Neural crest cell (in vitro differentiated cells): Measurements from ENCODE around the gene PRPF18. TPM values are rescaled to one million over a fixed set of nuclear protein-coding genes. Genes with fewer than 3 reads are reported as not detected.

Experiments used
- DNase-seq: peaks from one replicate; pipeline ENCODE4 v3.0.0; 2021; ENCODE audit warnings: low read depth, mixed read lengths, low spot score
- H3K27ac Mint-ChIP-seq: one replicate; pipeline ENCODE4 v1.8.0; 2021; ENCODE audit warnings: mild to moderate bottlenecking, mixed read lengths; ENCODE audit not compliant: unreplicated experiment
- H3K27me3 Mint-ChIP-seq: 2 replicates; pipeline ENCODE4 v1.8.0; 2021; ENCODE audit warnings: low read depth, mild to moderate bottlenecking, mixed read lengths
- H3K36me3 Mint-ChIP-seq: 2 replicates; pipeline ENCODE4 v1.8.0; 2021; ENCODE audit warnings: low read depth, mild to moderate bottlenecking, mixed read lengths
- H3K4me1 Mint-ChIP-seq: 2 replicates; pipeline ENCODE4 v1.8.0; 2021; ENCODE audit warnings: mixed read lengths
- H3K4me3 Mint-ChIP-seq: one replicate; pipeline ENCODE4 v1.8.0; 2021; ENCODE audit warnings: mild to moderate bottlenecking, mixed read lengths
- H3K9me3 Mint-ChIP-seq: 2 replicates; pipeline ENCODE4 v1.8.0; 2021; ENCODE audit warnings: mixed read lengths
- CTCF ChIP-seq: fragments of 200-600 bp; sonication (generic); conservative IDR thresholded peaks from 2 replicates; pipeline ENCODE4 v1.5.0; 2021; ENCODE audit warnings: antibody characterized with exemption, mild to moderate bottlenecking
- total RNA-seq: library from RNA; stranded (reverse); gene quantifications from 2 replicates; pipeline ENCODE4 v1.2.1, GENCODE V29; 2021

The PRPF18 gene
- total RNA-seq, 1 donor from 2014 or later: 14.6 TPM

GRCh38 chr10:13649844-13650520, 63.2 kb downstream of the PRPF18 start:
- H3K27me3 Mint-ChIP-seq: no peaks in the 10 kb centered on the region
- H3K9me3 Mint-ChIP-seq: no peaks in the 10 kb centered on the region
- H3K27ac Mint-ChIP-seq: no peak overlapping the region
- H3K36me3 Mint-ChIP-seq: peaks cover 21% of the 10 kb centered on the region
- TF ChIP-seq CTCF: no peak
- no peak for DNase-seq
- peak overlapping the region; percentile 5 for H3K4me3 Mint-ChIP-seq
- no peaks in the 10 kb centered on the region for H3K4me1 Mint-ChIP-seq

GRCh38 chr10:13650961-13651360, 64.2 kb downstream of the PRPF18 start:
- H3K36me3 Mint-ChIP-seq: peaks cover 16% of the 10 kb centered on the region
- DNase-seq: no peak
- no peaks in the 10 kb centered on the region for H3K9me3 Mint-ChIP-seq
- no peaks in the 10 kb centered on the region for H3K27me3 Mint-ChIP-seq
- no peaks in the 10 kb centered on the region for H3K4me1 Mint-ChIP-seq
- no peak overlapping the region for H3K27ac Mint-ChIP-seq
- no peak overlapping the region for H3K4me3 Mint-ChIP-seq
- TF ChIP-seq CTCF: no peak

DNA sequence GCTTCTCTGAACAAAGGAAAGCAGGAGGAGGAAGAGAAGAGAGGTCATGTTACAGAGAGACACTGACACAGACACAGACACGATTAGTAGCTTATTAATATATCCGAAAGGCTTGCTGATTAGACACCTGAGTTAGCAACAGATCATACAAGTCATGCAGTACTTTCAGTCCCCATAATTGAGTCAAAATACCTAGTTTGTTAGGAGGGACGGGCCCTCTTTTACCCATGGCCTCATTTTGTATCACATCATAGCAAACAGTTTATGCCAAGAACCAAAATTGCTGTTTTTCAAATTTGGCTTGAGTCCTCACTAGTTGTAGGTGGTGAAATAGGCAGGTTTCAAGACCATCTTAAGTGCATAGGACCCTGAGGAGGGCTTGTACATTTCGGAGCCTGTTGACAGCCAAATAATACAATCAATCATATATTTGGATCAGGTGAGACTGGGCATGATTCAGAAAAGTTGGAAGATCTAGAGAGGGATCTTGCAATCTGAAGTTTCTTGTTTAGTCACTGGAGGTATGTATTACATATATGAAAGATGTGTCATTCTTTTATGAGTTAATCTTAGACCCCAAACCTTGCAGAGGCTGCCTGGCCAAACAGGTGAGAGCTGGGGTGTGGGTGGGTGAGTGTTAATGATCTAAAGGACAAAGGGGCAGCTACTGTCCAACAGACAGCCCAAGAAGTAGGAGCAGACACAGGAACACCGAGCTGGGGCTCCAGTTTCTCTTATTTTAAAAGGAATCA, 65.4 kb downstream of the PRPF18 start:
- Mint-ChIP-seq H3K27me3 (no peaks in the 10 kb centered on the region), H3K27ac (no peak overlapping the region), H3K36me3 (peaks cover 10% of the 10 kb centered on the region), H3K9me3 (no peaks in the 10 kb centered on the region), H3K4me1 (no peaks in the 10 kb centered on the region), H3K4me3 (no peak overlapping the region)
- TF ChIP-seq CTCF: no peak
- DNase-seq: no peak

- H3K4me3 Mint-ChIP-seq: no peak overlapping the region
- no peaks in the 10 kb centered on the region for H3K9me3 Mint-ChIP-seq
- no peak overlapping the region for H3K27ac Mint-ChIP-seq
- H3K4me1 Mint-ChIP-seq: no peaks in the 10 kb centered on the region
- peaks cover 10% of the 10 kb centered on the region for H3K36me3 Mint-ChIP-seq
- TF ChIP-seq CTCF: no peak
- no peaks in the 10 kb centered on the region for H3K27me3 Mint-ChIP-seq
- DNase-seq: no peak
Measured at GRCh38 chr10:13652860-13653259, 66.1 kb downstream of the PRPF18 start.

GRCh38 chr10:13654118-13654830, 67.5 kb downstream of the PRPF18 start:
- H3K4me1 Mint-ChIP-seq: no peaks in the 10 kb centered on the region
- H3K27me3 Mint-ChIP-seq: no peaks in the 10 kb centered on the region
- H3K9me3 Mint-ChIP-seq: no peaks in the 10 kb centered on the region
- H3K4me3 Mint-ChIP-seq: no peak overlapping the region
- DNase-seq: no peak
- no peak for TF ChIP-seq CTCF
- no peak overlapping the region for H3K27ac Mint-ChIP-seq
- H3K36me3 Mint-ChIP-seq: peaks cover 10% of the 10 kb centered on the region
